Liver (tissue), 9 donors: ENCODE data around the gene GFI1. TPM values are rescaled to one million over a fixed set of nuclear protein-coding genes. Genes with fewer than 3 reads are reported as not detected.
"Not testable (repeated sequence)": the region's sequence is repeated elsewhere in the genome, so short reads cannot be mapped to it uniquely, and the experiment has no call there.

ENCODE experiments used
- DNase-seq: peaks from one replicate; pipeline ENCODE4 v3.0.0-alpha.2; 2017; ENCODE audit warnings: low spot score
- H3K27ac ChIP-seq, 2 donors: one replicate each; pipeline ENCODE4 v1.7.0; 2013; ENCODE audit warnings: inconsistent platforms in 2 of 2, low read length in 2 of 2, control low read depth in 1 of 2, low read depth in 1 of 2, mild to moderate bottlenecking in 1 of 2
- H3K27me3 ChIP-seq, 4 donors: one replicate each; pipeline versions ENCODE4 v1.6.1 to v1.7.0; 2013; ENCODE audit warnings: low read length in 3 of 4, inconsistent platforms in 1 of 4, mild to moderate bottlenecking in 1 of 4, moderate library complexity in 1 of 4; ENCODE audit not compliant: control insufficient read depth in 4 of 4, insufficient read depth in 4 of 4
- H3K36me3 ChIP-seq, 4 donors: one replicate each; pipeline versions ENCODE4 v1.6.1 to v1.7.0; 2013; ENCODE audit warnings: low read length in 3 of 4, mild to moderate bottlenecking in 3 of 4, low read depth in 1 of 4, moderate library complexity in 1 of 4; ENCODE audit not compliant: control insufficient read depth in 4 of 4, insufficient read depth in 3 of 4
- H3K4me1 ChIP-seq, 4 donors: one replicate each; pipeline versions ENCODE4 v1.6.1 to v1.7.0; 2013; ENCODE audit warnings: low read length in 3 of 4, mild to moderate bottlenecking in 3 of 4, moderate library complexity in 1 of 4; ENCODE audit not compliant: control insufficient read depth in 4 of 4, insufficient read depth in 4 of 4
- H3K4me3 ChIP-seq, 3 donors: one replicate each; pipeline versions ENCODE4 v1.6.1 to v1.7.0; 2013; ENCODE audit warnings: low read length in 3 of 3, control low read depth in 1 of 3, low read depth in 1 of 3, mild to moderate bottlenecking in 1 of 3
- H3K9ac ChIP-seq, 2 donors: one replicate each; pipeline ENCODE4 v1.7.0; 2013; ENCODE audit warnings: low read length in 2 of 2, mild to moderate bottlenecking in 2 of 2, moderate library complexity in 2 of 2, control low read depth in 1 of 2, low read depth in 1 of 2
- H3K9me3 ChIP-seq, 4 donors: one replicate each; pipeline versions ENCODE4 v1.6.1 to v1.7.0; 2013; ENCODE audit warnings: low read length in 3 of 4; ENCODE audit not compliant: control insufficient read depth in 4 of 4
- ATF3 ChIP-seq: IDR thresholded peaks from 2 replicates; pipeline ENCODE4 v1.6.1; 2016; ENCODE audit warnings: antibody characterized with exemption
- CTCF ChIP-seq: fragments of 150-350 bp; IDR thresholded peaks from 2 replicates; pipeline ENCODE4 v1.5.1; 2017; ENCODE audit warnings: improper control_type of control experiment, low read depth, low read length; ENCODE audit not compliant: missing input control
- EGR1 ChIP-seq, 2 donors: IDR thresholded peaks; 2 replicates each; pipeline ENCODE4 v1.6.1; 2016 to 2018; ENCODE audit warnings: antibody characterized with exemption in 2 of 2, low read depth in 2 of 2
- FOXA1 ChIP-seq: IDR thresholded peaks from 2 replicates; pipeline ENCODE4 v1.6.1; 2016; ENCODE audit warnings: antibody characterized with exemption
- FOXA2 ChIP-seq: IDR thresholded peaks from 2 replicates; pipeline ENCODE4 v1.6.1; 2016; ENCODE audit warnings: antibody characterized with exemption
- GABPA ChIP-seq, 2 donors: IDR thresholded peaks in 1 of 2; conservative IDR thresholded peaks in 1 of 2; 2 replicates each; pipeline ENCODE4 v1.6.1; 2016; ENCODE audit warnings: antibody characterized with exemption in 2 of 2, mild to moderate bottlenecking in 1 of 2, moderate library complexity in 1 of 2
- HNF4A ChIP-seq, 2 donors: conservative IDR thresholded peaks; 2 replicates each; pipeline ENCODE4 v1.6.1; 2016; ENCODE audit warnings: antibody characterized with exemption in 2 of 2, mild to moderate bottlenecking in 2 of 2
- HNF4G ChIP-seq: IDR thresholded peaks from 2 replicates; pipeline ENCODE4 v1.6.1; 2016; ENCODE audit warnings: antibody characterized with exemption
- JUND ChIP-seq, 2 donors: IDR thresholded peaks; 2 replicates each; pipeline ENCODE4 v1.6.1; 2016; ENCODE audit warnings: antibody characterized with exemption in 2 of 2
- MAX ChIP-seq: IDR thresholded peaks from 2 replicates; pipeline ENCODE4 v1.6.1; 2016; ENCODE audit warnings: antibody characterized with exemption
- RAD21 ChIP-seq, 2 donors: IDR thresholded peaks; 2 replicates each; pipeline ENCODE4 v1.6.1; 2016; ENCODE audit warnings: antibody characterized with exemption in 2 of 2, mild to moderate bottlenecking in 2 of 2
- REST ChIP-seq: IDR thresholded peaks from 2 replicates; pipeline ENCODE4 v1.6.1; 2016; ENCODE audit warnings: antibody characterized with exemption, mild to moderate bottlenecking
- RXRA ChIP-seq, 2 donors: IDR thresholded peaks; 2 replicates each; pipeline ENCODE4 v1.6.1; 2017 to 2018; ENCODE audit warnings: antibody characterized with exemption in 2 of 2, mild to moderate bottlenecking in 1 of 2
- SP1 ChIP-seq: IDR thresholded peaks from 2 replicates; pipeline ENCODE4 v1.6.1; 2018; ENCODE audit warnings: antibody characterized with exemption, mild to moderate bottlenecking
- TAF1 ChIP-seq: conservative IDR thresholded peaks from 2 replicates; pipeline ENCODE4 v1.6.1; 2016; ENCODE audit warnings: antibody characterized with exemption, mild to moderate bottlenecking
- YY1 ChIP-seq: IDR thresholded peaks from 2 replicates; pipeline ENCODE4 v1.6.1; 2016; ENCODE audit warnings: antibody characterized with exemption, mild to moderate bottlenecking
- WGBS: extraction: QIAGEN DNeasy Blood & Tissue Kit; methylation state at CpG from one replicate; pipeline ENCODE4 v1.1.7; 2013; 5-methylcytosine and 5-hydroxymethylcytosine counted together
- polyA plus RNA-seq, 2 donors: library from polyadenylated mRNA; stranded (reverse) in 1 of 2; unstranded in 1 of 2; fragments of 200-250 nt in 1 of 2; fragments of >200 nt in 1 of 2; fragmentation: Nextera tagmentation in 1 of 2; extraction: Ambion mirVana in 1 of 2; gene quantifications; one replicate each; pipeline versions ENCODE4 v1.2.1 to v1.2.3, GENCODE V29; 2013 to 2015
- total RNA-seq, 2 donors: library from RNA; depleted of rRNA; stranded (reverse); fragments of >200 nt; gene quantifications; one replicate each; pipeline ENCODE4 v1.2.3, GENCODE V29; 2014
- TF ChIP-seq, protein P1 (sequence below): IDR thresholded peaks from 2 replicates; pipeline ENCODE4 v1.6.1; 2016; ENCODE audit warnings: antibody characterized with exemption
- donor health status: healthy.
- donor health status: healthy.
- donor health status: healthy.
- donor health status: healthy.
- donor health status: healthy.

Gene GFI1
- total and polyA plus RNA-seq, 4 donors = 0.22 to 3.9 (median 0.55) TPM

DNA sequence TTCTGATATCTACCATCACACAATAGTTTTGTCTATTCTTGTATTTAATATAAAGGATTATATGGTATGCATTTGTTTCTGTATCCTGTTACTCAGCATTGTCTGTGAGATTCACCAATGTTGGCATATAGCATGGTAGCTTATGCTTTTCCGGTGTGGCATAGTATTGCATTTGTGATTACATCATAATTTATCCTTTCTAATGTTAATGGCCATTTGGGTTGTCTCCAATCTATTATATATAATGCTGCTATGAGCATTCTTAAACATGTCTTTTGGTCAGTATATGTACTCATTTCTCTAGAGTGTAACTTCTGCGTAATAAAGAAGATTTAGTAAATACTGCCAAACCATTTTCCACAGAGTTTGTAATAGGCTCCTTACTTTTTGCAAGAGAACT is 40.9 kb upstream of the GFI1 start:
- no peak for TF ChIP-seq HNF4A (conservative IDR thresholded peaks at IDR 0.05)
- TF ChIP-seq FOXA1 = no peak
- no peak for TF ChIP-seq RXRA (IDR thresholded peaks at IDR 0.05)
- no peak for TF ChIP-seq CTCF
- no peak for TF ChIP-seq GABPA (IDR thresholded peaks at IDR 0.05 in 1 of 2, conservative IDR thresholded peaks at IDR 0.05 in 1 of 2)
- TF ChIP-seq SP1 = no peak
- TF ChIP-seq RAD21 (IDR thresholded peaks at IDR 0.05) = no peak
- TF ChIP-seq MAX = no peak
- no peak for TF ChIP-seq FOXA2
- no peak for TF ChIP-seq ATF3
- no peak for TF ChIP-seq EGR1 (IDR thresholded peaks at IDR 0.05; ENCODE audit: low read depth in 2 of 2)
- TF ChIP-seq REST = no peak
- no peak for TF ChIP-seq JUND (IDR thresholded peaks at IDR 0.05)
- TF ChIP-seq, protein P1, sequence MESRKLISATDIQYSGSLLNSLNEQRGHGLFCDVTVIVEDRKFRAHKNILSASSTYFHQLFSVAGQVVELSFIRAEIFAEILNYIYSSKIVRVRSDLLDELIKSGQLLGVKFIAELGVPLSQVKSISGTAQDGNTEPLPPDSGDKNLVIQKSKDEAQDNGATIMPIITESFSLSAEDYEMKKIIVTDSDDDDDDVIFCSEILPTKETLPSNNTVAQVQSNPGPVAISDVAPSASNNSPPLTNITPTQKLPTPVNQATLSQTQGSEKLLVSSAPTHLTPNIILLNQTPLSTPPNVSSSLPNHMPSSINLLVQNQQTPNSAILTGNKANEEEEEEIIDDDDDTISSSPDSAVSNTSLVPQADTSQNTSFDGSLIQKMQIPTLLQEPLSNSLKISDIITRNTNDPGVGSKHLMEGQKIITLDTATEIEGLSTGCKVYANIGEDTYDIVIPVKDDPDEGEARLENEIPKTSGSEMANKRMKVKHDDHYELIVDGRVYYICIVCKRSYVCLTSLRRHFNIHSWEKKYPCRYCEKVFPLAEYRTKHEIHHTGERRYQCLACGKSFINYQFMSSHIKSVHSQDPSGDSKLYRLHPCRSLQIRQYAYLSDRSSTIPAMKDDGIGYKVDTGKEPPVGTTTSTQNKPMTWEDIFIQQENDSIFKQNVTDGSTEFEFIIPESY = no peak
- TF ChIP-seq TAF1 = no peak
- TF ChIP-seq YY1 = no peak
- TF ChIP-seq HNF4G = no peak
- Histone ChIP-seq H3K4me3 (no peak overlapping the region), H3K9me3 (no peaks in the 10 kb centered on the region), H3K36me3 (peaks cover 0 to 6% (median 2%) of the 10 kb centered on the region in 4 donors), H3K27me3 (no peaks in the 10 kb centered on the region), H3K4me1 (no peaks in the 10 kb centered on the region), H3K9ac (no peak overlapping the region), H3K27ac (no peak overlapping the region)
- DNase-seq = no peak
- WGBS = 98% methylated on average over 2 of the region's 2 CpGs

GRCh38 chr1:92524944-92525590 is 38.3 kb upstream of the GFI1 start:
- H3K4me3 ChIP-seq, H3K4me1 ChIP-seq, H3K27me3 ChIP-seq, H3K27ac ChIP-seq, H3K9me3 ChIP-seq, H3K36me3 ChIP-seq, DNase-seq, H3K9ac ChIP-seq: not testable (repeated sequence)
- 96% methylated on average over 9 of the region's 9 CpGs for WGBS
